NCI-H128 (cell line): ENCODE measurements around the gene CACNA1D.
"Not testable (repeated sequence)": the region's sequence is repeated elsewhere in the genome, so short reads cannot be mapped to it uniquely, and the experiment has no call there.

Experiments used
- DNase-seq: peaks from one replicate; lab custom pipeline; 2025; ENCODE audit not compliant: unreplicated experiment; lab: John Stamatoyannopoulos, UW

The CACNA1D gene

GRCh38 chr3:53646723-53647122 is 152.3 kb downstream of the CACNA1D start:
- DNase-seq: no peak

GRCh38 chr3:53649816-53650215 is 155.4 kb downstream of the CACNA1D start:
- no peak for DNase-seq

- DNase-seq: no peak
These were observed 156.0 kb downstream of the CACNA1D start for GRCh38 chr3:53650424-53650823.

- DNase-seq: no peak
These were observed 156.7 kb downstream of the CACNA1D start for GRCh38 chr3:53650928-53651661.

GRCh38 chr3:53651927-53652326 is 157.5 kb downstream of the CACNA1D start:
- no peak for DNase-seq

GRCh38 chr3:53657651-53658050 is 163.2 kb downstream of the CACNA1D start:
- no peak for DNase-seq

- DNase-seq: no peak
These were observed 164.3 kb downstream of the CACNA1D start for GRCh38 chr3:53658613-53659193.

GRCh38 chr3:53659996-53660395 is 165.6 kb downstream of the CACNA1D start:
- DNase-seq: no peak

GRCh38 chr3:53661480-53661879 is 167.1 kb downstream of the CACNA1D start:
- no peak for DNase-seq

GRCh38 chr3:53664812-53665211 is 170.4 kb downstream of the CACNA1D start:
- not testable (repeated sequence) for DNase-seq

GRCh38 chr3:53665608-53666425 is 171.4 kb downstream of the CACNA1D start:
- no peak for DNase-seq

- no peak for DNase-seq
These were observed 174.5 kb downstream of the CACNA1D start for GRCh38 chr3:53668872-53669271.

- DNase-seq: no peak
These were observed 176.3 kb downstream of the CACNA1D start for GRCh38 chr3:53670721-53671120.

GRCh38 chr3:53671192-53671960 is 177.0 kb downstream of the CACNA1D start:
- no peak for DNase-seq

- no peak for DNase-seq
These were observed 177.5 kb downstream of the CACNA1D start for GRCh38 chr3:53671961-53672299.

- DNase-seq: no peak
These were observed 178.6 kb downstream of the CACNA1D start for GRCh38 chr3:53672981-53673380.

GRCh38 chr3:53673722-53674350 is 179.4 kb downstream of the CACNA1D start:
- DNase-seq: no peak

- DNase-seq: no peak
These were observed 180.2 kb downstream of the CACNA1D start for GRCh38 chr3:53674582-53674981.

GRCh38 chr3:53675022-53675697 is 180.7 kb downstream of the CACNA1D start:
- no peak for DNase-seq

GRCh38 chr3:53675942-53676341 is 181.5 kb downstream of the CACNA1D start:
- no peak for DNase-seq
